GM10266 (cell line): ENCODE results near the gene TENT5C.

ENCODE experiments used
- DNase-seq: peaks from one replicate; pipeline ENCODE4 v3.0.0; 2012; ENCODE audit errors: extremely low spot score
- CTCF ChIP-seq: IDR thresholded peaks from 2 replicates; pipeline ENCODE4 v1.5.1; 2012; ENCODE audit warnings: mild to moderate bottlenecking, low read depth; ENCODE audit not compliant: control insufficient read depth, insufficient read depth; ENCODE audit errors: missing control alignments

TENT5C gene

GRCh38 chr1:117650840-117651568 lies 45.2 kb downstream of the TENT5C start:
- no peak for TF ChIP-seq CTCF
- no peak for DNase-seq

GRCh38 chr1:117651616-117652015 lies 45.8 kb downstream of the TENT5C start:
- TF ChIP-seq CTCF: no peak
- DNase-seq: no peak

GRCh38 chr1:117652421-117652820 lies 46.6 kb downstream of the TENT5C start:
- no peak for DNase-seq
- no peak for TF ChIP-seq CTCF

GRCh38 chr1:117653195-117653594 lies 47.3 kb downstream of the TENT5C start:
- no peak for TF ChIP-seq CTCF
- DNase-seq: no peak

DNA sequence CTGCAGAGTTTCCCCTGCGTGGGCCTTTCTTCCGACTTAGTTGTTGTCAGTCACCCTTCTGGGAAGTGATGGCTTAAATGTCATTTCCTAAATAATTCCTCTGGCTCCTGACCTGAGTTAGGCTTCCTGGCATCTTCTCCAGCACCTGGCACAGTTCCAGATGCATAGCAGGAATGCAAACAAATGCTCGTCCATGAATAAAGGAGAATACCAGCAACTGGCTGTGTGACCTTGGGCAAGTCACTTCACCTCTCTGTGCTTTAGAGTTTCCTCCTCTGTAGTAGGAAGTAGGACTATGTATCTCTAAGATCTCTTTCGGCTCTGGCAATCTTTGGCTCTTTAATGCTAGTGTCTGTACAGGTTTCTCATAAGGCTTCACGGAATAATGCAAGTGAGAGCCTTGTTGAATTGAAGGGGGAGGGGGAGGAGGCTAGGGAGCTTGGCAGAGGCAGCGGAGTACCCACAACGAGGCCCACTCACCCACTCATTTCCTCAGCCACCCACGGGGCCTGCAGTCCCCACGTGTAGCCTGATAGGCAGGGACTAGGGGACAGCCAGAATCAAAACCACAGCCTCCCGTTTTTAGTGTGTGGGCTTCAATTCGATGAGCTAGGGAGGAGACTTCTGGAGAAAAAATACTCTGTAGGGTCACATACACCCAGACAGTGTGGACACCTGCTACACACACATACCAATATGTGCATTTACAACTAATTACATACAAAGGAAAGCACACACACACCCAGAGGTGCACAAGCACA lies 48.1 kb downstream of the TENT5C start:
- no peak for DNase-seq
- TF ChIP-seq CTCF: no peak

GRCh38 chr1:117654493-117655219 lies 48.8 kb downstream of the TENT5C start:
- TF ChIP-seq CTCF: no peak
- DNase-seq: peak; percentile 62

DNA sequence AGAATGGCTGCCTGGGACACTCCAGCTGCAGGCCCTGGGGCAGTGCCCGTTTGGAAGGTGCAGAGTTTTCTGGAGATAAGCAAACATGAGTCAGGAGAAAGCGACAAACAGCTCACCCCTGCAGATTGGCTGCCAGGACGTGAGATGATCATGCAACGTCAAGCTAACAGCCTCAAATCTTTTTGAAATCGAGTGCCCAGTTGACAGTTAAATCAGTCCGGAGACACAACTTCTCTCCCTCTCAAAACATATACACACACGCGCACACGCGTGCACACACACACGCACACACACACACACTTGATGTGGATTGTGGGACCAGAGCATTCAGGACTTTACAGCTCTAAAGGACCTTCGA lies 49.4 kb downstream of the TENT5C start:
- TF ChIP-seq CTCF: no peak

More for the DNA sequence above, 49.4 kb downstream of the TENT5C start:
- no peak for DNase-seq
